Measurements from ENCODE around the gene TSC1. TPM values are rescaled to one million over a fixed set of nuclear protein-coding genes. Genes with fewer than 3 reads are reported as not detected.

The TSC1 gene
- total RNA-seq, 2 experiments from 2014 or later: 29.8 to 30.3 TPM

- CTCF ChIA-PET: interaction anchor here (0.6 to 1.7 kb wide), 5 partner anchors 7 to 157 kb away, joined by 3 to 5 read pairs (median 3); no protein-coding TSS in a partner anchor
- Mint-ChIP-seq H3K4me3 (no peak overlapping the region), H3K27ac (no peak overlapping the region), H3K36me3 (peaks cover 16% of the 10 kb centered on the region), H3K4me1 (peaks cover 12% of the 10 kb centered on the region), H3K9me3 (ENCODE audit: low read depth) (no peaks in the 10 kb centered on the region), H3K27me3 (no peaks in the 10 kb centered on the region)
- DNase-seq (no peak), ATAC-seq (peak; percentile 64)
These were observed 35.8 kb downstream of the TSC1 start for GRCh38 chr9:132908635-132909034.

- peaks cover 6% of the 10 kb centered on the region for H3K36me3 Mint-ChIP-seq
- H3K4me3 Mint-ChIP-seq: no peak overlapping the region
- H3K27me3 Mint-ChIP-seq: no peaks in the 10 kb centered on the region
- CTCF ChIA-PET: interaction anchor here (1.0 kb wide), 1 partner anchor 28 kb away, joined by 3 read pairs; no protein-coding TSS in a partner anchor
- H3K4me1 Mint-ChIP-seq: peaks cover 27% of the 10 kb centered on the region
- H3K27ac Mint-ChIP-seq: no peak overlapping the region
- ATAC-seq (no peak), DNase-seq (no peak)
- no peaks in the 10 kb centered on the region for H3K9me3 Mint-ChIP-seq (ENCODE audit: low read depth)
These were observed 38.7 kb downstream of the TSC1 start for GRCh38 chr9:132905726-132906125.

- H3K4me3 Mint-ChIP-seq: no peak overlapping the region
- peaks cover 23% of the 10 kb centered on the region for H3K4me1 Mint-ChIP-seq
- DNase-seq (no peak), ATAC-seq (no peak)
- H3K36me3 Mint-ChIP-seq: peaks cover 1% of the 10 kb centered on the region
- CTCF ChIA-PET: interaction anchor here (0.5 to 1.9 kb wide), 6 partner anchors 19 to 641 kb away, joined by 3 to 7 read pairs (median 3); no protein-coding TSS in a partner anchor
- H3K27me3 Mint-ChIP-seq: no peaks in the 10 kb centered on the region
- H3K27ac Mint-ChIP-seq: no peak overlapping the region
- no peaks in the 10 kb centered on the region for H3K9me3 Mint-ChIP-seq (ENCODE audit: low read depth)
These were observed 40.6 kb downstream of the TSC1 start for GRCh38 chr9:132903574-132904492.

GRCh38 chr9:132901858-132902831 lies 42.3 kb downstream of the TSC1 start:
- no peaks in the 10 kb centered on the region for H3K27me3 Mint-ChIP-seq
- H3K4me1 Mint-ChIP-seq: peaks cover 16% of the 10 kb centered on the region
- DNase-seq: peak; percentile 88
- H3K9me3 Mint-ChIP-seq (ENCODE audit: low read depth): no peaks in the 10 kb centered on the region
- H3K4me3 Mint-ChIP-seq: no peak overlapping the region
- peaks cover 1% of the 10 kb centered on the region for H3K36me3 Mint-ChIP-seq
- ATAC-seq: peak; percentile 97
- no peak overlapping the region for H3K27ac Mint-ChIP-seq
- CTCF ChIA-PET: interaction anchor here (0.7 to 2.3 kb wide), 30 partner anchors 7 to 222 kb away, joined by 3 to 15 read pairs (median 4); partner anchors contain the start of genes AK8, GTF3C5 and SPACA9

- ATAC-seq (no peak), DNase-seq (no peak)
- CTCF ChIA-PET: interaction anchor here (0.5 to 1.0 kb wide), 2 partner anchors 499 to 1562 kb away, joined by 3 read pairs; no protein-coding TSS in a partner anchor
- peaks cover 8% of the 10 kb centered on the region for H3K36me3 Mint-ChIP-seq
- peaks cover 16% of the 10 kb centered on the region for H3K4me1 Mint-ChIP-seq
- no peaks in the 10 kb centered on the region for H3K9me3 Mint-ChIP-seq (ENCODE audit: low read depth)
- no peak overlapping the region for H3K27ac Mint-ChIP-seq
- no peaks in the 10 kb centered on the region for H3K27me3 Mint-ChIP-seq
- H3K4me3 Mint-ChIP-seq: no peak overlapping the region
These were observed 46.4 kb downstream of the TSC1 start for GRCh38 chr9:132898051-132898450.

GRCh38 chr9:132896906-132897305 lies 47.5 kb downstream of the TSC1 start:
- ATAC-seq (no peak), DNase-seq (no peak)
- Mint-ChIP-seq H3K4me1 (peaks cover 11% of the 10 kb centered on the region), H3K4me3 (no peak overlapping the region), H3K27ac (no peak overlapping the region), H3K27me3 (no peaks in the 10 kb centered on the region), H3K9me3 (ENCODE audit: low read depth) (no peaks in the 10 kb centered on the region), H3K36me3 (peaks cover 8% of the 10 kb centered on the region)
- CTCF ChIA-PET: interaction anchor here (0.7 to 1.1 kb wide), 3 partner anchors 486 to 1150 kb away, joined by 3 to 4 read pairs (median 3); no protein-coding TSS in a partner anchor

GRCh38 chr9:132896264-132896663 lies 48.2 kb downstream of the TSC1 start:
- CTCF ChIA-PET: interaction anchor here (1.7 kb wide), 1 partner anchor 24 kb away, joined by 4 read pairs; no protein-coding TSS in a partner anchor
- H3K9me3 Mint-ChIP-seq (ENCODE audit: low read depth): no peaks in the 10 kb centered on the region
- no peak overlapping the region for H3K4me3 Mint-ChIP-seq
- H3K27ac Mint-ChIP-seq: no peak overlapping the region
- H3K36me3 Mint-ChIP-seq: peaks cover 8% of the 10 kb centered on the region
- ATAC-seq (no peak), DNase-seq (no peak)
- peaks cover 5% of the 10 kb centered on the region for H3K4me1 Mint-ChIP-seq
- no peaks in the 10 kb centered on the region for H3K27me3 Mint-ChIP-seq

- Mint-ChIP-seq H3K36me3 (peaks cover 8% of the 10 kb centered on the region), H3K9me3 (ENCODE audit: low read depth) (no peaks in the 10 kb centered on the region), H3K27ac (no peak overlapping the region), H3K4me1 (no peaks in the 10 kb centered on the region), H3K27me3 (no peaks in the 10 kb centered on the region), H3K4me3 (no peak overlapping the region)
- no peak for DNase-seq
- no peak for ATAC-seq
- CTCF ChIA-PET: interaction anchor here (0.8 to 1.7 kb wide), 2 partner anchors 10 to 25 kb away, joined by 3 to 4 read pairs; no protein-coding TSS in a partner anchor
These were observed 49.3 kb downstream of the TSC1 start for GRCh38 chr9:132894862-132895835.

GRCh38 chr9:132894346-132894745 lies 50.1 kb downstream of the TSC1 start:
- peaks cover 8% of the 10 kb centered on the region for H3K36me3 Mint-ChIP-seq
- DNase-seq (no peak), ATAC-seq (no peak)
- H3K9me3 Mint-ChIP-seq (ENCODE audit: low read depth): no peaks in the 10 kb centered on the region
- CTCF ChIA-PET: no interaction called here
- H3K4me1 Mint-ChIP-seq: no peaks in the 10 kb centered on the region
- no peaks in the 10 kb centered on the region for H3K27me3 Mint-ChIP-seq
- H3K4me3 Mint-ChIP-seq: no peak overlapping the region
- H3K27ac Mint-ChIP-seq: no peak overlapping the region

GRCh38 chr9:132892400-132892799 lies 52.0 kb downstream of the TSC1 start:
- CTCF ChIA-PET: interaction anchor here (1.1 kb wide), 1 partner anchor 9 kb away, joined by 3 read pairs; no protein-coding TSS in a partner anchor
- Mint-ChIP-seq H3K4me1 (peaks cover 10% of the 10 kb centered on the region), H3K36me3 (peaks cover 8% of the 10 kb centered on the region), H3K4me3 (no peak overlapping the region), H3K27ac (no peak overlapping the region), H3K27me3 (no peaks in the 10 kb centered on the region), H3K9me3 (ENCODE audit: low read depth) (no peaks in the 10 kb centered on the region)
- DNase-seq (no peak), ATAC-seq (no peak)

- CTCF ChIA-PET: no interaction called here
- Mint-ChIP-seq H3K36me3 (no peaks in the 10 kb centered on the region), H3K27me3 (no peaks in the 10 kb centered on the region), H3K4me1 (peaks cover 12% of the 10 kb centered on the region), H3K4me3 (no peak overlapping the region), H3K9me3 (ENCODE audit: low read depth) (no peaks in the 10 kb centered on the region), H3K27ac (no peak overlapping the region)
- no peak for ATAC-seq
- DNase-seq: no peak
These were observed 56.3 kb downstream of the TSC1 start for GRCh38 chr9:132888151-132888550.

Data from activated CD8-positive, alpha-beta memory T cell treated with anti-CD3 and anti-CD28 coated beads, Interleukin-2, amount 10 ng/mL, durations not matched to agents 7 days and 5 days (primary cell).